ENCODE data around the gene RABIF. TPM values are rescaled to one million over a fixed set of nuclear protein-coding genes. Genes with fewer than 3 reads are reported as not detected.

The RABIF gene
- total and polyA plus RNA-seq, 2 donors (not counting 1 experiment from before 2014, with no cell fraction given): 8.2 to 14.2 TPM

- Histone ChIP-seq H4K20me1 (ENCODE audit: control insufficient read depth, insufficient read depth, low read length, poor library complexity, severe bottlenecking) (peaks cover 2% of the 10 kb centered on the region), H3K4me3 (ENCODE audit: control extremely low read depth in 1 of 5, extremely low read depth in 1 of 5, insufficient read depth in 1 of 5, low read depth in 2 of 5, low read length in 4 of 5) (no peak overlapping the region), H3K9ac (ENCODE audit: low read length) (no peak overlapping the region), H3K27ac (ENCODE audit: low read length in 2 of 2) (no peak overlapping the region), H3K4me1 (ENCODE audit: control insufficient read depth in 2 of 2, insufficient read depth in 2 of 2, low read length in 2 of 2) (peaks cover 11 to 17% of the 10 kb centered on the region in 2 donors), H3K4me2 (replicated peaks; ENCODE audit: low read depth, low read length, poor library complexity, severe bottlenecking) (no peak overlapping the region), H2AFZ (ENCODE audit: insufficient read depth, low read depth, low read length, poor library complexity, severe bottlenecking) (no peak overlapping the region), H3K36me3 (replicated peaks in 1 of 2; ENCODE audit: control extremely low read depth in 1 of 2, control insufficient read depth in 1 of 2, extremely low read depth in 1 of 2, insufficient read depth in 2 of 2, low read length in 1 of 2) (peaks cover 7 to 41% of the 10 kb centered on the region in 2 experiments), H3K9me3 (ENCODE audit: control extremely low read depth in 1 of 3, control insufficient read depth in 2 of 3, insufficient read depth in 1 of 3, low read length in 2 of 3) (no peaks in the 10 kb centered on the region), H3K27me3 (replicated peaks in 1 of 4; ENCODE audit: control extremely low read depth in 1 of 4, control insufficient read depth in 3 of 4, insufficient read depth in 4 of 4, low read length in 3 of 4) (no peaks in the 10 kb centered on the region), H3K79me2 (ENCODE audit: control insufficient read depth, insufficient read depth, low read length) (peaks cover 25% of the 10 kb centered on the region)
- no peak for ATAC-seq (ENCODE audit: low read depth)
- TF ChIP-seq EZH2 (IDR thresholded peaks at IDR 0.05; ENCODE audit: borderline replicate concordance, insufficient read depth, low read depth, low read length, poor library complexity, severe bottlenecking) (no peak), CTCF (IDR thresholded peaks at IDR 0.05) (no peak)
- peaks cover 18% of the 10 kb centered on the region for H3K4me1 Mint-ChIP-seq
- DNase-seq: peak; percentile 7
- H3K27me3 Mint-ChIP-seq: no peaks in the 10 kb centered on the region
- CTCF ChIA-PET: interaction anchor here (1.0 kb wide), 1 partner anchor 109 kb away, joined by 3 read pairs; no protein-coding TSS in a partner anchor
- no peak overlapping the region for H3K27ac Mint-ChIP-seq
- 94% methylated on average over 3 of the region's 4 CpGs for WGBS (ENCODE audit: insufficient coverage)
- H3K4me3 Mint-ChIP-seq: no peak overlapping the region
- intact Hi-C loops (cut with micrococcal nuclease): no loop called here
- no peaks in the 10 kb centered on the region for H3K9me3 Mint-ChIP-seq (ENCODE audit: insufficient read depth)
- POLR2A ChIA-PET: interaction anchor here (0.6 kb wide), 1 partner anchor 77 kb away, joined by 5 read pairs; no protein-coding TSS in a partner anchor
These were observed 1.4 kb upstream of the RABIF start for GRCh38 chr1:202890392-202890791.

DNA sequence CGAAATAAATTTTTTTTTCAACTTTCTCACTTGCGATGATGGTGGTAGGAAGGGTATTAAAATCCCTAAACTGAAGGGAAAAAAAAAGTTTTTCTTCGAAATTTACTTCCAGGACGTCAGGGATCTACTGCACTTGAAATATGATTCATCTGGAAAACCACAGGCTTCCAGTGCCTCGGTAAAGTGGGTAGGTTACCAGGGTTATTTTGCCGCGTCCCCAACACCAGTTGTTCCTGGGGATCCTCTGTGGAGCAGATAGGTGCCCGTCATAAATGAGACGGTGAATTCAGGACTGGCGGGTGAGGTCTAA, 773 bp downstream of the RABIF start:
- H3K4me1 ChIP-seq (ENCODE audit: control insufficient read depth in 2 of 2, insufficient read depth in 2 of 2, low read length in 2 of 2): peaks cover 11 to 17% of the 10 kb centered on the region in 2 donors
- intact Hi-C loops (cut with micrococcal nuclease): loop anchor here (1.0 to 2.0 kb wide), 5 partner anchors 27 to 905 kb away; partner anchors contain the start of genes ADIPOR1 and RNPEP
- H3K27me3 ChIP-seq (replicated peaks in 1 of 4; ENCODE audit: control extremely low read depth in 1 of 4, control insufficient read depth in 3 of 4, insufficient read depth in 4 of 4, low read length in 3 of 4): no peaks in the 10 kb centered on the region
- CTCF ChIA-PET: interaction anchor here (1.0 kb wide), 1 partner anchor 111 kb away, joined by 3 read pairs; no protein-coding TSS in a partner anchor
- H3K4me3 ChIP-seq (ENCODE audit: control extremely low read depth in 1 of 5, extremely low read depth in 1 of 5, insufficient read depth in 1 of 5, low read depth in 2 of 5, low read length in 4 of 5): peak overlapping the region; percentile 65 to 87 (median 78)
- Mint-ChIP-seq H3K27me3 (no peaks in the 10 kb centered on the region), H3K27ac (peak overlapping the region; percentile 91), H3K4me1 (peaks cover 18% of the 10 kb centered on the region), H3K9me3 (ENCODE audit: insufficient read depth) (no peaks in the 10 kb centered on the region), H3K4me3 (peak overlapping the region; percentile 91)
- H3K9me3 ChIP-seq (ENCODE audit: control extremely low read depth in 1 of 3, control insufficient read depth in 2 of 3, insufficient read depth in 1 of 3, low read length in 2 of 3): no peaks in the 10 kb centered on the region
- TF ChIP-seq CTCF (IDR thresholded peaks at IDR 0.05) (no peak), EZH2 (IDR thresholded peaks at IDR 0.05; ENCODE audit: borderline replicate concordance, insufficient read depth, low read depth, low read length, poor library complexity, severe bottlenecking) (no peak)
- peak overlapping the region; percentile 84 for H3K4me2 ChIP-seq (replicated peaks; ENCODE audit: low read depth, low read length, poor library complexity, severe bottlenecking)
- peak overlapping the region; percentile 90 for H2AFZ ChIP-seq (ENCODE audit: insufficient read depth, low read depth, low read length, poor library complexity, severe bottlenecking)
- WGBS (ENCODE audit: insufficient coverage): 0% methylated on average over 7 of the region's 10 CpGs
- H4K20me1 ChIP-seq (ENCODE audit: control insufficient read depth, insufficient read depth, low read length, poor library complexity, severe bottlenecking): peaks cover 23% of the 10 kb centered on the region
- peak overlapping the region; percentile 77 for H3K9ac ChIP-seq (ENCODE audit: low read length)
- H3K36me3 ChIP-seq (replicated peaks in 1 of 2; ENCODE audit: control extremely low read depth in 1 of 2, control insufficient read depth in 1 of 2, extremely low read depth in 1 of 2, insufficient read depth in 2 of 2, low read length in 1 of 2): peaks cover 4 to 33% of the 10 kb centered on the region in 2 experiments
- no peak for ATAC-seq (ENCODE audit: low read depth)
- peak overlapping the region; percentile 58 to 85 for H3K27ac ChIP-seq (ENCODE audit: low read length in 2 of 2)
- POLR2A ChIA-PET: interaction anchor here (0.9 to 1.3 kb wide), 3 partner anchors 80 to 118 kb away, joined by 3 to 4 read pairs (median 3); partner anchors contain the start of gene TMEM183A
- no peak for DNase-seq
- peaks cover 46% of the 10 kb centered on the region for H3K79me2 ChIP-seq (ENCODE audit: control insufficient read depth, insufficient read depth, low read length)

Data from B cell (primary cell).